Choroid plexus epithelial cell (primary cell): Measurements from ENCODE around the gene IL1RAPL1.

Experiments
- DNase-seq: peaks from one replicate; pipeline ENCODE4 v3.0.0-alpha.2; 2010; ENCODE audit warnings: low read depth
- H3K4me3 ChIP-seq: 2 replicates; pipeline ENCODE4 v1.5.1; 2011; ENCODE audit warnings: low read depth, mild to moderate bottlenecking, control low read depth, low read length, moderate library complexity
- TF ChIP-seq, protein P1 (sequence below): conservative IDR thresholded peaks from 2 replicates; pipeline ENCODE4 v1.5.1; 2011; ENCODE audit warnings: low read depth, mild to moderate bottlenecking, control low read depth, inconsistent platforms, low read length, moderate library complexity

Gene IL1RAPL1

DNA sequence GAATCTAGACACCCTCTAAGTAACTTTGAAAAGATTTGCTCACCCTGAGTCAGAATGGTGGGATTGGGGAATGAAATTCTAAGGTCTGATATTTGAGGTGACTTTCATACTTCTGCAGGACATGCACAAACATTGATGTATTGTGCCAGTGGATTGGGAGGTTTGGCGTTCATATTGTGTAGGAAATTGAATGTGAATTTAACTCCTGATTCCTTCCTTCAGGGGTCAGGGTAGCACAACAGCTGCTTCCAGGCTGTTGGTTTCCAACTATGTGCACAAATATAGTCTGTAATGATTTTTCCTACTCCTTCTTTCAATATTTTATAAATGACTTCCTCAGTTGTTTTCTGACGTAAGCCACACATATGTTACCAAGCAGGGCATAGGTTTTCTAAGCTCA lies 3.1 kb downstream of the IL1RAPL1 start:
- TF ChIP-seq, protein P1, sequence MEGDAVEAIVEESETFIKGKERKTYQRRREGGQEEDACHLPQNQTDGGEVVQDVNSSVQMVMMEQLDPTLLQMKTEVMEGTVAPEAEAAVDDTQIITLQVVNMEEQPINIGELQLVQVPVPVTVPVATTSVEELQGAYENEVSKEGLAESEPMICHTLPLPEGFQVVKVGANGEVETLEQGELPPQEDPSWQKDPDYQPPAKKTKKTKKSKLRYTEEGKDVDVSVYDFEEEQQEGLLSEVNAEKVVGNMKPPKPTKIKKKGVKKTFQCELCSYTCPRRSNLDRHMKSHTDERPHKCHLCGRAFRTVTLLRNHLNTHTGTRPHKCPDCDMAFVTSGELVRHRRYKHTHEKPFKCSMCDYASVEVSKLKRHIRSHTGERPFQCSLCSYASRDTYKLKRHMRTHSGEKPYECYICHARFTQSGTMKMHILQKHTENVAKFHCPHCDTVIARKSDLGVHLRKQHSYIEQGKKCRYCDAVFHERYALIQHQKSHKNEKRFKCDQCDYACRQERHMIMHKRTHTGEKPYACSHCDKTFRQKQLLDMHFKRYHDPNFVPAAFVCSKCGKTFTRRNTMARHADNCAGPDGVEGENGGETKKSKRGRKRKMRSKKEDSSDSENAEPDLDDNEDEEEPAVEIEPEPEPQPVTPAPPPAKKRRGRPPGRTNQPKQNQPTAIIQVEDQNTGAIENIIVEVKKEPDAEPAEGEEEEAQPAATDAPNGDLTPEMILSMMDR, result peak; percentile 40

DNA sequence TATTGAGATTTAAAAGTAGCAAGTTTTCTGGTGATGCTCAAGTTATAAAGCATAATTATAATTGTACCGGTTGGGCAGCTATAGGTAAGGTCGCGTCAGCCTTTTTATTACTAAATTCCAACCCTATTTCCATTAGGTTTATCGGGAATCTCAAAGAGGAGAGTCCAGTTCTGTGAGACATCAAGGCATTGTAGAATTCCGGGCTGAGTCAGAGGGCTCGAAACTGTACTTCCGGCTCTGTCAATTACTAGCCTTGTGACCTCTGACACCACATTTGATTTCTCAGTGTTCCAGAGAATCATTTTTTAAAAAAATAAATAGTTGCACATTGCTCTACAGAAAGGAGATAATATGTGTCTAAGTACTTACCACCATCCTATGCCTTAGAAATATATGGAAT lies 4.3 kb downstream of the IL1RAPL1 start:
- no peak overlapping the region for H3K4me3 ChIP-seq
- TF ChIP-seq, protein P1, result no peak
- peak; percentile 16 for DNase-seq

More for the DNA sequence above, 3.1 kb downstream of the IL1RAPL1 start:
- no peak overlapping the region for H3K4me3 ChIP-seq
- peak; percentile 48 for DNase-seq

DNA sequence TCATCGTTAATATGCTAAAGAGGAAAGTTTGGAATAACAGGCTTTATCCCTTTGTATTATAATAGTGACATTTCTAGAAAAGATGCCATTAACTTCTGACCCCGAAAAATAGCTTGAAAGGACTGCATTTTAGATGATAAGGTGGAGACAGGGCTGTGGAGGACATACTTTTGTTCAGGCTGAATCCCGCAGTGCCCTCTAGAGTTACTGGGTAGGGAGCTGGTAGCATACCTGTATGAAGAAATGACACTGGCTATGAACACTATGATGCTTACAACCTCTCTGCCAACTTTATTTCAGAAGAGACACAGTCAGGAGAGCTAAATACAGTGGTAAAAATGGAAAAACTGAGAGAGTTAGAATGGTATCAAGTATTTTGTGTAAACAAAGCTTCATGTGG lies 8.1 kb downstream of the IL1RAPL1 start:
- no peak for DNase-seq
- H3K4me3 ChIP-seq, result no peak overlapping the region
- TF ChIP-seq, protein P1, result no peak

DNA sequence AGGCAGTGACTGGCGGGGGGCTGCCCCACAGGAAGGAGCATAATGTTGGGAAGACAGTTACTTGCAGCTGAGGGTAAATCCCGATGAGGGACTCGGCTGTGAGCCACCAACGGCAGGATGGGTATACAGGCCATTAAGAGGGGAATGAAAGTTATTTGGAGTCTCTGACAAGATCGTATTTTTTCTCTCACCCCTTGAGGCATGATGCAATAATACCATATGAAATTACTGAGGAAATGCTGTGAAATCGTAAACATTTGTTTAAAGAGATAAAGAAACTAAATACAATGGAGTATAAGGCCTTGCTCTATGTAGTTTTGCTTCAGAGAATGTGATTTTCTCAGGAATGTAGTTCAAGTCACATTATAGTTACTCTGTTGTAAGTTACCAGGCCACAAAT lies 12.7 kb downstream of the IL1RAPL1 start:
- no peak overlapping the region for H3K4me3 ChIP-seq
- TF ChIP-seq, protein P1, result no peak
- no peak for DNase-seq

DNA sequence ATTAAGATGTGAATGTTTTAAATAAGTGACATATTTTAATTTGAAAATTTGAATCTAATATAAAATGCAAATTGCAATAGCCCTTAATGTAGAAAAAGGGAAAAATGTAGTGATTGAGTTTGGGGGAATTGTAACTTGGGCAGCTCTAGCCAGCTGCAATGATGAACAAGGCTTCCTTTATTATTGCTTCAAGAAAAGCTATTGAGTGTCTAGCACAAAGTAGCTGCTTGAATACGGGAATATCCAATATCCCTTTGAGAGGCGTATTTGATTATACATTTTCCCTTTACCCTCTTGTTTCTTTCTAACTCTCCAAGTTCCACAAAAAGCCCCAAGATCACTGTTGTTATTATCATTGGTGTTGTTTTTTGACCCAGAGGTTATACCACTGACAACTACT lies 21.8 kb downstream of the IL1RAPL1 start:
- no peak overlapping the region for H3K4me3 ChIP-seq
- no peak for DNase-seq

DNA sequence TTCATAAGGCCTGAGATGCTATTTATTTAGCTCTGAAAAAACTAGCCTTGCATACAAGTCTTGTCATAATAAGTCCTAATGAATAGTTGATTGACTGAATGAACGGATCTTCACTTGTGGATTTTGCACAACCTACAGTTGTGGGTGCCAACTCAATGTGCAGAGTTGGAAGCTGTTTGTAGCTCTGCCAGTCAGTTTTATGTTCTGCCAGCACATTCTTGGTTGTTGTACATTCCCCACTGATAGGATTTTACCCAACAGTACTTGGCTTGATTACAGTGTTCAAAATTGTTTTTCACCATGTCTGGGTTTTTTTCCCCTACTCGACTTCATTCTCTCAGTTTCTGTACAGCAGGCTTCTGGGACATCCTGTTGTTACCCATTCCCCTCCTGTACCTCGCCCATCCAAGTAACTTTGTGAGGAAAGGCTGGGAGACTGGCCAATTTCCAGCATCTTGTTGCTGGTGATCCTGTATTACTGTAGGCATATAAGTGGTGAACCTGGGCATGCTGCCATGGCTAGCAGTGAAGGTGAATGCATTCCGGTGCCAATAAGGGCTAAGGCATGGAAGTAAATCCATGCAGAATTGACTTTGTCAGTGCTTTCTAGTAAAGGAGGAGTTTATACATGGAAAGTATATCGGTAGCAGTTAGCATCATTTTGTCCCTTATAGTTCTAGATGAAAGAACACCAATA lies 22.8 kb downstream of the IL1RAPL1 start:
- DNase-seq, result no peak
- no peak overlapping the region for H3K4me3 ChIP-seq
- TF ChIP-seq, protein P1, result no peak

More for the DNA sequence above, 21.8 kb downstream of the IL1RAPL1 start:
- TF ChIP-seq, protein P1, result no peak

DNA sequence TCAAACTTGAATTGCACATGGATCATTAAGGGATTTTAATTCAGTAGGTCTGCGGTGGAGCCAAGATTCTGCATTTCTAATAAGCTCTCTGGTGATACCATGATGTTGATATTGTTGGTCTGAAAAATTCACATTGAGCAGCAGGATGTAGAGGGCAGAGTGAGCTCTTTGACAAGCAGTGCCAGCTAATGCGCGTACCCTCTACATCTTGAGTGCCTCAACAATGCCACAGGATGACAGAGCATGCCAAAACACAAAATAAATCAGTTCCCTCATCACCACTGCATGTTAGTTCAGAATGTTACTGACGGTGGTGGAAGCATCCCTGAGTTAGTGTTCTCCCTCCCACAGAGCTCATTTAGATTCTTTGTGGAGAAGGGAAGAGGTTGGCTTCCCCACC lies 23.5 kb downstream of the IL1RAPL1 start:
- H3K4me3 ChIP-seq, result no peak overlapping the region
- DNase-seq, result no peak
- TF ChIP-seq, protein P1, result no peak
